Subcutaneous abdominal adipose tissue (tissue), 5 donors: ENCODE measurements around the gene TMBIM1.

Experiments
- H3K27ac ChIP-seq: one replicate; pipeline ENCODE4 v1.7.0; 2013; ENCODE audit warnings: low read depth, mild to moderate bottlenecking, inconsistent platforms, low read length, moderate library complexity
- H3K27me3 ChIP-seq, 5 donors: one replicate each; pipeline ENCODE4 v1.7.0; 2013; ENCODE audit warnings: low read length in 5 of 5, inconsistent platforms in 1 of 5; ENCODE audit not compliant: control insufficient read depth in 5 of 5, insufficient read depth in 4 of 5
- H3K36me3 ChIP-seq, 5 donors: one replicate each; pipeline ENCODE4 v1.7.0; 2013; ENCODE audit warnings: low read length in 5 of 5; ENCODE audit not compliant: control insufficient read depth in 5 of 5, insufficient read depth in 5 of 5
- H3K4me1 ChIP-seq, 5 donors: one replicate each; pipeline ENCODE4 v1.7.0; 2013; ENCODE audit warnings: low read length in 5 of 5, mild to moderate bottlenecking in 3 of 5, moderate library complexity in 1 of 5; ENCODE audit not compliant: control insufficient read depth in 5 of 5, insufficient read depth in 5 of 5
- H3K4me3 ChIP-seq, 5 donors: one replicate each; pipeline ENCODE4 v1.7.0; 2013; ENCODE audit warnings: low read length in 5 of 5, low read depth in 1 of 5
- H3K9ac ChIP-seq, 5 donors: one replicate each; pipeline ENCODE4 v1.7.0; 2013; ENCODE audit warnings: low read length in 5 of 5, mild to moderate bottlenecking in 4 of 5, moderate library complexity in 3 of 5
- H3K9me3 ChIP-seq, 5 donors: one replicate each; pipeline ENCODE4 v1.7.0; 2013; ENCODE audit warnings: low read length in 5 of 5; ENCODE audit not compliant: control insufficient read depth in 5 of 5
- donor health status: healthy.
- donor health status: healthy.
- donor health status: healthy.
- donor health status: healthy.
- donor health status: healthy.

The TMBIM1 gene

DNA sequence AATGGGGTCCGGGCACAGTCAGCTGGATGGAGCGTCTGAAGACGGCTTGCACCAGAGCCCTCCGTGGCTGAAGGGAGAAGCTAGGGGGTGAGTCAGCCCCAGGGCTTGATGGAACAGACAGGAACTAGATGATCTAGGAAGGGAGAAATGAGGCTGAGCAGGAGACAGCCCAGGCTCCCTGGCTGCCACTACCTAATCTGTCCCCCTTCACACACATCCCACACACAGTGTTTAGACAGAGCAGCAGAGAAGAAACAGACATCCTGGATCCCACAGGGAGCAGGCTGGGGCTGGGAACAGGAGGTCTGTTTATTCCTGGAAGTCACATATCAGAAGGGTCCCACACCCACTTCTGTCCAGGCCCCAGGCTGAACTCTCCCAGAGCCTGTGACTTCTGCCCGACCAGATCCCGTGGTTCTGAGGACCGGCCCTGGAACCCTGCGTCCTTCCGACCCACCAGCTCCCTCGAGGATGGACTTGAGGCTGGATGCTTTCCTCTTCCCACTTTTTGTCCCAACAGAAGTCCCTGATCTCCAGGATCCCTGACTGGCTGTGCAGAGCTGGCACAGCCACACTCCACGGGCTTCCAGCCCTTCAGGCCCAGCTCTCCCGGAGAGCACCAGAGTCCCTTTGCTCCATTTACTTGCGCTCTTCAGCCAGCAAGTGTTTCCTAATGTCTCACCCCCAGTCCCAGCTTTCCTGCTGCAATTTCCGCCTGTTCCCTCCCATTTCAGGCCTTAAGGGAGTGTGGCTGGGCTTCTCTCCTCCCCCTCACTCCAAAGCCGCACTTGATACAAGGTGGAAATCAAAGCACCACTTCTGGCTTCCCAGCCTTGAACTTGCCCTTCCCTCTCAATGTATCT is 33.0 kb downstream of the TMBIM1 start:
- Histone ChIP-seq H3K27me3 (no peaks in the 10 kb centered on the region), H3K4me3 (peak overlapping the region in 4 of 5 donors; percentile 14 to 40 (median 30)), H3K9me3 (no peaks in the 10 kb centered on the region), H3K4me1 (peaks cover 38 to 78% (median 71%) of the 10 kb centered on the region in 5 donors), H3K27ac (peak overlapping the region; percentile 83), H3K36me3 (peaks cover 9 to 41% (median 29%) of the 10 kb centered on the region in 5 donors), H3K9ac (peak overlapping the region in 4 of 5 donors; percentile 31 to 68 (median 56))

- H3K27ac ChIP-seq: peak overlapping the region; percentile 14
- no peaks in the 10 kb centered on the region for H3K9me3 ChIP-seq
- H3K9ac ChIP-seq: no peak overlapping the region
- peaks cover 35 to 72% (median 58%) of the 10 kb centered on the region in 5 donors for H3K4me1 ChIP-seq
- peaks cover 23 to 43% (median 36%) of the 10 kb centered on the region in 5 donors for H3K36me3 ChIP-seq
- no peak overlapping the region for H3K4me3 ChIP-seq
- H3K27me3 ChIP-seq: no peaks in the 10 kb centered on the region
Measured at GRCh38 chr2:218257390-218257981, 34.8 kb downstream of the TMBIM1 start.

GRCh38 chr2:218256612-218257350 is 35.5 kb downstream of the TMBIM1 start:
- H3K27ac ChIP-seq: peak overlapping the region; percentile 14
- H3K9me3 ChIP-seq: no peaks in the 10 kb centered on the region
- H3K4me1 ChIP-seq: peaks cover 34 to 70% (median 51%) of the 10 kb centered on the region in 5 donors
- no peaks in the 10 kb centered on the region for H3K27me3 ChIP-seq
- H3K36me3 ChIP-seq: peaks cover 23 to 50% (median 42%) of the 10 kb centered on the region in 5 donors
- no peak overlapping the region for H3K9ac ChIP-seq
- H3K4me3 ChIP-seq: no peak overlapping the region

GRCh38 chr2:218255446-218255845 is 36.9 kb downstream of the TMBIM1 start:
- Histone ChIP-seq H3K4me3 (no peak overlapping the region), H3K36me3 (peaks cover 23 to 63% (median 55%) of the 10 kb centered on the region in 5 donors), H3K27me3 (no peaks in the 10 kb centered on the region), H3K9ac (no peak overlapping the region), H3K9me3 (no peaks in the 10 kb centered on the region), H3K4me1 (peaks cover 23 to 57% (median 37%) of the 10 kb centered on the region in 5 donors), H3K27ac (no peak overlapping the region)

DNA sequence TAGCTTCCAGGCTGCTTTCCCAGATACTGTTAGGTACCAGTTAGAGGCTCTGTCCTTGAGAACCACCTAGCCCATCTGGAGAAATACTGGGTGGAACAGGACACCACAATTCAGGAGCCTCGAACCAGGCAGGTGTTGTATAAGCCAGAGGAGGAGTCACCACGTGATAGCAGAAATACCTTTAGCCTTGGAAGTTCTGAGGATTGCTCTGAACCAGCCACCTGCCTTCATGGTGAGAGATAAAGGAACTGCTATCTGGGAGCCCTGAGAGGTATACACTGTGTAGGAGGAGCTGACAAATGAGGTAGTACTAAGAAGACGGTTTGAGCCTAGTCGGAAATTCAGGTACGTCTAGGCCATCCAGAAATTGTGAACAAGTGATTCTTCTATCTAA is 39.1 kb downstream of the TMBIM1 start:
- no peak overlapping the region for H3K27ac ChIP-seq
- H3K27me3 ChIP-seq: no peaks in the 10 kb centered on the region
- no peak overlapping the region for H3K4me3 ChIP-seq
- no peaks in the 10 kb centered on the region for H3K9me3 ChIP-seq
- peaks cover 26 to 85% (median 77%) of the 10 kb centered on the region in 5 donors for H3K36me3 ChIP-seq
- H3K4me1 ChIP-seq: peaks cover 4 to 35% (median 15%) of the 10 kb centered on the region in 5 donors
- peak overlapping the region in 1 of 5 donors; percentile 26 for H3K9ac ChIP-seq

DNA sequence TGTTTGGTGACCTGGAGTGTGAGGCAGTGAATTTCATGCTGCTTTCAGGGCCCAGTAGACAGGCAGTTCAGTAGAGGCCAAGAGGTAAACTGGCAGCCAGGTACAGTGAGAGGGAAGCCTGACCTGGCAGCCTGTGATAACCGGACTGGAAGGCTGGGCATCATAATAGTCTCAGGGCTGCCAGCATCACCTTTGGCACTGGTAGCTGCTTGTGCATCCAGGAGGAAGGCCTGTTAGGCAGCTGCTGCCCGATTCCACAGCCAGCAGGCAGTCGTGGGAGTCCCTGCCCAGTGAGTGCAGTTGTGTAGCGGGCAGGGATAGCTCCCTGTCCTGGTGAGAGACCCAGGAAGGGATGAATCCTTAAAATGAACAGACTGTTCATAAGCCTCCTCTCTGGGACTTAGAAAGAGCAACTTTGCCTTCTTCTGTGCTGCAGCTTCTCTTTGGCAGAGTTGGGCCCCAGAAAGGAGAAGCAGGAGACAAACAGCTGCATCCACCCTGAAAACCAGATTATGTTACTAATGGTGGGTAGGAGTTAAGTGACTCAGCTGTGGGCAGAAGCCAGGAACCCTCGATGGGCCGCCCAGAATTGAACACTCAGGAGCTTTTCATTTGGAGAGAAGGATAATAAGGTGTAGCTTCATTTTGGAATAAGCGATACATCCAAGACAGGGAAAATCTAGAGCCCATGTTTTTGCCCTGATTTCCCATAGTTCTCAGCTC is 39.6 kb downstream of the TMBIM1 start:
- Histone ChIP-seq H3K27ac (no peak overlapping the region), H3K36me3 (peaks cover 28 to 91% (median 82%) of the 10 kb centered on the region in 5 donors)

GRCh38 chr2:218249691-218250090 is 42.6 kb downstream of the TMBIM1 start:
- Histone ChIP-seq H3K9ac (no peak overlapping the region), H3K27ac (no peak overlapping the region), H3K4me1 (peaks cover 0 to 17% (median 0%) of the 10 kb centered on the region in 5 donors), H3K27me3 (no peaks in the 10 kb centered on the region), H3K36me3 (peaks cover 32 to 99% (median 93%) of the 10 kb centered on the region in 5 donors), H3K4me3 (no peak overlapping the region), H3K9me3 (no peaks in the 10 kb centered on the region)

More for the DNA sequence above, 39.6 kb downstream of the TMBIM1 start:
- Histone ChIP-seq H3K27me3 (no peaks in the 10 kb centered on the region), H3K9me3 (no peaks in the 10 kb centered on the region), H3K4me3 (no peak overlapping the region), H3K9ac (no peak overlapping the region), H3K4me1 (peaks cover 4 to 29% (median 10%) of the 10 kb centered on the region in 5 donors)

- H3K9me3 ChIP-seq: no peaks in the 10 kb centered on the region
- H3K27ac ChIP-seq: no peak overlapping the region
- H3K4me3 ChIP-seq: no peak overlapping the region
- peaks cover 37 to 90% (median 81%) of the 10 kb centered on the region in 5 donors for H3K36me3 ChIP-seq
- H3K4me1 ChIP-seq: peaks cover 0 to 9% (median 3%) of the 10 kb centered on the region in 5 donors
- H3K9ac ChIP-seq: no peak overlapping the region
- H3K27me3 ChIP-seq: no peaks in the 10 kb centered on the region
Measured at GRCh38 chr2:218245214-218245613, 47.1 kb downstream of the TMBIM1 start.

DNA sequence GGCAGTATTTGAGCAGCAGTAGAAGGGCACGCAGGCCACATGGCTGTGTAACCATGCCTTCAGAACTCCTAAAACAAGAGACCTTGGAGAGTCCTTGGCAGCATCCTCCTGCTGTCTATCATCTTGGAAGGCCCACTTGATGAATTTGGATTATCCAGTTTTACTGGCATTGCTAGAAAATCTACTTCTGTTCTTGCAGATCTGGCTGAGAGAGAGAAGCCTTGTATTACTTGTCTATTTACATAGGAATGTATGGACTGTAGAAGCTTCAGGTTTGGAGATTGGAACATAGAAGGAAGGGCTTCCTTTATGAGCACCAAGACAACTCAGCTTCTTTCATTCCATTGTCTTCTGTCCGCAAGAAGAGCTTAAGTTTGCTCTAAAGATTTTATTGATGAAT is 47.6 kb downstream of the TMBIM1 start:
- Histone ChIP-seq H3K9ac (no peak overlapping the region), H3K27me3 (no peaks in the 10 kb centered on the region), H3K36me3 (peaks cover 35 to 90% (median 81%) of the 10 kb centered on the region in 5 donors), H3K4me3 (no peak overlapping the region), H3K9me3 (no peaks in the 10 kb centered on the region), H3K4me1 (peaks cover 0 to 9% (median 3%) of the 10 kb centered on the region in 5 donors), H3K27ac (no peak overlapping the region)
